Tracheal epithelial cell (primary cell): ENCODE results near the gene LMAN1L. TPM values are rescaled to one million over a fixed set of nuclear protein-coding genes. Genes with fewer than 3 reads are reported as not detected.

Experiments used
- total RNA-seq: library from RNA; depleted of rRNA; stranded (reverse); fragments of >200 nt; gene quantifications from 2 replicates; pipeline ENCODE4 v1.2.1, GENCODE V29; 2014

Gene LMAN1L
- total RNA-seq = 0.21 TPM in 1 of 2 replicates, not detected in the other

DNA sequence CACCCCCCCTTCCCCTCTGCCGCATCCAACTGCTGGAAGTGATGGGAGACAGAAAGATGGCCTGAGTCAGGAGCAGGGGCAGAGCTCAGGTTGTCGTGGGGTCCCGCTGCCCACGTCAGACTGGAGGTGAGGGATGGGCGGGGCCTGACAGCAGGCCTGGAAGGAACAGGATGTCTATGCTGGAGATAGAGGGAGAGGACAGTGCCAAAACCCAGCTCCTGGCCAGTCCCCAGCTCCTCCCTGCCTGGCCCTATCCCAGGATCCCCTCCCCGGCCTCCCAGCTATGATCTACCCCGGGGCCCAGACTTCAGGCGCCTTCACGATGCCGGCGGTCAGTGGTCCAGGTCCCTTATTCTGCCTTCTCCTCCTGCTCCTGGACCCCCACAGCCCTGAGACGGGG is at the start of gene LMAN1L:
Gene LMAN1L, plus strand, starts transcription at position 303 of the 400 bp plus-strand sequence. Its CDS starts 20 bp downstream, at position 323.

GRCh38 chr15:74781431-74782258 is 31.0 kb upstream of the LMAN1L start, which contains the start of gene CSK:
CSK (plus strand) TSS chr15:74782080; CDS start chr15:74798298, 16,218 bp downstream.

DNA sequence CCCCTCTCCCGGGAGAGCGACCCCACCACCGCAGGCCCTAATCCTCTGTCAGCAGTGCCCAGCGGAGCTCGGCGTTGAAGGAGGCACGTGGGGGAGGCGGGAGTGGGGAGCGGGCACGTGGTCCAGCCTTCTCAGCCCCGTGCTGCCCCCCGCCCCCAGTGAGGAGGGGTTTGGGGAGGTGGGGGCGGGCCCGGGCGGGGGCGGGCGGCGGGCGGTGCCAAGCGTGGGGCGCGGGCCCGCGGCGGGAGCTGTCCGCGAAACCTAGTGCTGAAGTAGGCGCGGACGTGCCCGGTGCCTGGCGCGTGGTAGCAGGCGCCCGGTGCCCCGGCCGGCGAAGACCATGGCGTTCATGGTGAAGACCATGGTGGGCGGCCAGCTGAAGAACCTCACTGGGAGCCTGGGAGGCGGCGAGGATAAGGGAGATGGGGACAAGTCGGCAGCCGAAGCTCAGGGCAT is 13.8 kb downstream of the LMAN1L start, which contains the start of gene CPLX3:
Gene CPLX3, plus strand, starts transcription at position 264 of the 456 bp plus-strand sequence. Its CDS starts 77 bp downstream, at position 341.

GRCh38 chr15:74842581-74843444 is 30.2 kb downstream of the LMAN1L start, which contains the start of gene ULK3:
ULK3 (minus strand) TSS chr15:74843156; CDS start chr15:74843105, 51 bp downstream.

GRCh38 chr15:74873036-74873755 is 60.6 kb downstream of the LMAN1L start, which contains the start of gene SCAMP2:
SCAMP2 (minus strand) TSS chr15:74873365; CDS start chr15:74873255, 110 bp downstream.

Other genes with a start within 250 kb of the LMAN1L start
- gene CLK3, start 197.0 kb upstream of the LMAN1L start, total RNA-seq = 47.3 and 85.8 TPM in 2 replicates
- 4.0 and 4.3 TPM in 2 replicates for gene EDC3, start 116.8 kb upstream of the LMAN1L start, total RNA-seq
- 0.64 and 3.4 TPM in 2 replicates for gene CYP1A1, start 87.3 kb upstream of the LMAN1L start, total RNA-seq
- not detected in 2 replicates for gene CYP1A2, start 64.0 kb upstream of the LMAN1L start, total RNA-seq
- gene CSK, start 30.8 kb upstream of the LMAN1L start, total RNA-seq = 22.4 and 30.1 TPM in 2 replicates
- gene CPLX3, start 13.8 kb downstream of the LMAN1L start, total RNA-seq = not detected in 2 replicates
- gene ULK3, start 30.3 kb downstream of the LMAN1L start, total RNA-seq = 16.9 and 21.5 TPM in 2 replicates
- gene SCAMP2, start 60.5 kb downstream of the LMAN1L start, total RNA-seq = 24.3 and 37.5 TPM in 2 replicates
- 26.2 and 78.8 TPM in 2 replicates for gene MPI, start 77.2 kb downstream of the LMAN1L start, total RNA-seq
- 60.2 and 75.5 TPM in 2 replicates for gene FAM219B, start 94.0 kb downstream of the LMAN1L start, total RNA-seq
- gene COX5A, start 125.2 kb downstream of the LMAN1L start, total RNA-seq = 40.0 and 46.5 TPM in 2 replicates
- 6.5 and 15.8 TPM in 2 replicates for gene RPP25, start 143.9 kb downstream of the LMAN1L start, total RNA-seq
- 0.72 and 1.9 TPM in 2 replicates for gene SCAMP5, start 182.7 kb downstream of the LMAN1L start, total RNA-seq
- 6.4 and 11.8 TPM in 2 replicates for gene PPCDC, start 210.8 kb downstream of the LMAN1L start, total RNA-seq